ENCODE measurements around the gene CUTA.

GRCh38 chr6:33410050-33410710, 7.7 kb downstream of the CUTA start:
- TF ChIP-seq NFRKB (IDR thresholded peaks at IDR 0.05) (no peak), SP1 (IDR thresholded peaks at IDR 0.05) (no peak), BHLHE40 (IDR thresholded peaks at IDR 0.05; ENCODE audit: borderline replicate concordance) (no peak), TARDBP (IDR thresholded peaks at IDR 0.05) (no peak), LEF1 (IDR thresholded peaks at IDR 0.05; ENCODE audit: borderline replicate concordance) (no peak), SUZ12 (IDR thresholded peaks at IDR 0.05) (no peak), ARNT (IDR thresholded peaks at IDR 0.05) (no peak), HDGF (IDR thresholded peaks at IDR 0.05; ENCODE audit: borderline replicate concordance) (no peak), FOXA1 (IDR thresholded peaks at IDR 0.05) (no peak), FOXM1 (IDR thresholded peaks at IDR 0.05; ENCODE audit: borderline replicate concordance) (no peak), FOXK2 (IDR thresholded peaks at IDR 0.05) (no peak)

All from HEK293T (cell line).